HG03571 (cell line): Measurements from ENCODE around the gene ULK4.

Source experiments
- ATAC-seq: cut with Tn5 transposase; IDR thresholded peaks from one replicate; pipeline ENCODE4 v1.9.1; 2021; ENCODE audit not compliant: unreplicated experiment

Gene ULK4

DNA sequence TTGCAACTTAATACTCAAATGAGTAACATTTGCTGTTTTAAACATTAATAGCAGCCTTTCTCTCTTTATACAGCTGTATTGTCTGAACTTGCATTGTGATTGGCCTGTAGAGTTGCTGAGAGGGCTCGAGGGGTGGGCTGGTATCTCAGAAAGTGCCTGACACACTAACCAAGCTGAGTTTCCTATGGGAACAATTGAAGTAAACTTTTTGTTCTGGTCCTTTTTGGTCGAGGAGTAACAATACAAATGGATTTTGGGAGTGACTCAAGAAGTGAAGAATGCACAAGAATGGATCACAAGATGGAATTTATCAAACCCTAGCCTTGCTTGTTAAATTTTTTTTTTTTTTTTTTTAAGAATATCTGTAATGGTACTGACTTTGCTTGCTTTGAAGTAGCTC is 722.3 kb downstream of the ULK4 start:
- no peak for ATAC-seq

DNA sequence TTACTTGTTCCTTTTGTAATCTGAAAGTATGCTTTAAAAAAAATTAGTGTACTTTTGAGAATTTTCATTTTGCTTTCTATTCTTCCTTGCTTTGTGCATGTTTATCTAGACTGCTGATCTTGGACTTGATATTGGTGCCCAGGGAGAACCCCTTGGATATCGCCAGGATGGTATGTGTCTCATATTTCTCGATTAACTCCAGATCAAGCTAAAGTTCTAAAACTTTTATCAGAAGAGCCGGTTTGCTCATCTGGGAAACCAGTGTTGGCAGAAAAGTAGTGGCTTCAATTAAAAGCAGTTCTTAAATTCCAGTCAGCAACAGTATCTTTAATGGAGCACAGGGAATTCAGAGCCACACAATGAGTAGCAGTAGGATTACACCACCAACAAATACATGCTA is 724.0 kb downstream of the ULK4 start:
- ATAC-seq: no peak

DNA sequence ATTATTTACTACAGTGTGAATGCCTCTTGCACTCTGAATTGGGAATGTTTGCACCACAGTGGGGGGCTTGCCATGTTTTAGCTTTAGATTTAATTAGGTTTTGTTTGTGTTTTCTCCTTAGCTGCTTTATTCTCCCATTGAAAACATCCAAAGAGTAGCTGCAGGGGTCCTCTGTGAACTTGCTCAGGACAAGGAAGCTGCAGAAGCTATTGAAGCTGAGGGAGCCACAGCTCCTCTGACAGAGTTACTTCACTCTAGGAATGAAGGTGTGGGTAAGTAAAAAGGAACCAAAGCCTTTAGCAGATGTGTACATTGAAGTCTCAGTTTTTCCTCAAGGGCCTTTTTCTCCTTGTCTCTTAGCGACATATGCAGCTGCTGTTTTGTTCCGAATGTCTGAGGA is 725.7 kb downstream of the ULK4 start:
- no peak for ATAC-seq

DNA sequence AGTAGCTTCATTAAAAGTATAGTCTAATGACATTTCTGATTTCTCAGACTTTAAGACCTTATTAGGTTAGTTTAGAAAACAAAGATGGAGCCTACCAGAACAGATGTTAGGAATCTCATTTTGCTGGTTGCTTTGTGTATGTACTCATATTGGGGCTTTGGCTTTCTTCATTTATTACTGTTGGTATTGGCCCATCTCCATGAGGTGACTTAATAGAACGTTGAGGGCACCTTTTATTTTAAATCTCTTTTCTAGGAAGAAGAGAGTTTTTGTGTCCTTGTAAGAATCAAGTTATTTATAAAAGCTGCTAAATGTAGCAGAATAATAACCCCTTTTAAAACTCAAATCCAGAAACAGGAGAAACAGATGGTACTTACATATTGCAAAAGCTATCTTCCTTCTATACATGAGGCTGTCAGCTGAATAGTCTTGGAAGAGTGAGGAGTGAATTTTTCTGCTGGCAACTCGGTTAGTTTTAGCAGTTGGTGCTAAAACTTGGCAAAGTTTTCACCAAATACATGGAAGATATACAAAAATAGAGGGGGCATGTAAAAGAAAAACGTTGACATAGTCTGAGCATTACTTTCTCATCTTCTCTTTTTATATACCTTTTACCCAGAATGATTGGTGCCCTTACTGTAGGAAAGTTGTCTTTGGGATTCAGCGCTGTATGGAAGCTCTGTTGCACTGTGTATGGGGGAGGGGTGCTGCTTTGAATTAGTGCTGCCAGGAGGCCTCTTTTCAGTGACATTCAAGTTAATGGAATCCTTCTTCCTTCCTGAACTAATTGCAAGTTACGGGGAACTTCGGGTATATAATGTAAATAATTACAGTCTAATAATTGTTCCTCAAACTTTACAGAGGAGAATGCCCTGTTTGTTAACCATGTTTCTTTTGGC is 726.8 kb downstream of the ULK4 start:
- ATAC-seq: no peak

DNA sequence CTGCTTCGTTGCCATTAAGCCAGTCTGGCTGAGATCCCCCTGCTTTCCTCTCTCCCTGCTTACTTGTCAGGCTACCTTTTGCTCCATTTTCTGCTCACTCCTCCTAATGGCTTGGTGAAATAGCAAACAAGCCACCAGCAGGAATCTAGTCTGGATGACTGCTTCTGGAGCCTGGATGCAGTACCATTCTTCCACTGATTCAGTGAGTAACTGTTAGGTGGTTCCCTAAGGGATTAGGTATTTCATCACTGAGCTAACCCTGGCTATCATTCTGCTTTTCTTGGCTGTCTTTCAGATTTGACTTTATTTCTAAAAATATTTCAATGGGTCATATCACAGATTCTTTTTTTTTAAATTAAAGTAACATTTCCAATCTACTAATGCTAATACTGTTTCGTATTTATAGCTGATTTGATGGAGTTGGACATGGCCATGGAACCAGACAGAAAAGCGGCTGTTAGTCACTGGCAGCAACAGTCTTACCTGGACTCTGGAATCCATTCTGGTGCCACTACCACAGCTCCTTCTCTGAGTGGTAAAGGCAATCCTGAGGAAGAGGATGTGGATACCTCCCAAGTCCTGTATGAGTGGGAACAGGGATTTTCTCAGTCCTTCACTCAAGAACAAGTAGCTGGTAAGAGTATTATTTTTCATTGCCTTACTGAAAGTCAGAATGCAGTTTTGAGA is 737.6 kb downstream of the ULK4 start:
- ATAC-seq: no peak

DNA sequence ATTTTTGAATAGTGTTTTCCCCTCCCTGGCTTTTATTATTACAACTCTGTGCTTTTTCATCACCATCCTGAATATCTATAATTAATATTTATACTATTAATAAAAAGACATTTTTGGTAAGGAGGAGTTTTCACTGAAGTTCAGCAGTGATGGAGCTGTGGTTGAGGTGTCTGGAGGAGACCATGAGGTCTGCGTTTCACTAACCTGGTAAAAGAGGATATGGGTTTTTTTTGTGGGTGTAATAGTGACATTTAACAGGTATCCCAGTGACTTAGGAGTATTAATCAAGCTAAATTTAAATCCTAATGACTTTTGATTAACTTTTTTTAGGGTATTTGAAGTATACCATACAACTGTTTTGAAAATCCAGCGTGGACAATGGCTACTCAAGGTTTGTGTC is 738.2 kb downstream of the ULK4 start:
- no peak for ATAC-seq

DNA sequence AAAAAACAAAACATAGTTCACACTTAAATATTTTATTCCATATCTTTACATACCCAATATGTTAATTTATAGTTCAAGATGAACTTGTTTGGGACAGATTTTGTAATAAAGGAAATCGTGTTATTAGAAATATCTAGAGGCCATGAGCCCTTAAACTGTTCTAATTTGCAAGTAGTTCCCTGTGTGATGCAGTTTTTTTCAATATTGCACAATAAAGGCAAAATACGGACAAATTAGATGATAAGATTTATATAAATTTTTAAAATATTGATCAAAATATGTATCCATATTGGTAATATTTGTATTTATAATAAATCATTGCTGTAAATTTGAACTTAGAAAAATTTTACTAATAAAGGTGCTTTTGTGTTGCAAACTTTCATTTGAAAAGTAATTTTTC is 738.8 kb downstream of the ULK4 start:
- no peak for ATAC-seq

DNA sequence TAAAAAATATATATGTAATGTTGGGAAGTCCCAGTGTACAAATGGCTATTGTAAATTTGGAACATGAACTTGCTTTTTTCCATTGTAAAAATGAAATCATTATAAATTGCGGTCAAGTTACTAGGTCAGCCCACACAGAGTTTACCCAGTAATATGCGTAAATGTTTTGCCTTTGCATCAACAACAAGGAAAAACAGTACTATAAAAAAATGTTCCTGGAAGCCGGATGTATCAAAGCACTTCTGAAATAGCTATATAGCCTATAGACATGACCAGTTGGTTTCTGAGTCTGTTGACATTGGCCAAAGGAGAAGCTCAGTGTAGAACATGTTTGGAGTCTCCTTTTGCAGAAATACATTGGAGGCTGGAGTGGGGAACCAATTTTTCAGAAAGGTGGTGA is 739.4 kb downstream of the ULK4 start:
- ATAC-seq: no peak

DNA sequence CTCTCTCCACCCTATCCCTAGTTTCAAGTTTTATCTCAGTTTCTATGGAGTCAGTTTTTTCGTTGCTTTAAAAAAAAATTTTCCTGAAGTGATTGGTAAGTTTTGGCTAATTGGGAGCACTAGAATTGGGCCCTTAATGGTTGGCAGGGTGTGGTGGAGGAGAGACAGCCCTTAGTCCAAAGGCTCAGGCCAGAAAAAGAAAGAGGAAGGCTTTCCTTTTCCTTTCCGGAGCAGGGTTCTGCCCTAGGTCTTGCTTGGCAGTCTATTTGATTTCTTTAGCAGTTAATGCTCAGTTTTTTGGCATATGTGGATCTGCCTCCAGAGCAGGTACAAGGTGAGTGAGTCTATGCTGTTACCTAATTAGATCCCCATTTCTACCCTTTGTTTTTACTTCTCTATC is 739.9 kb downstream of the ULK4 start:
- ATAC-seq: no peak

DNA sequence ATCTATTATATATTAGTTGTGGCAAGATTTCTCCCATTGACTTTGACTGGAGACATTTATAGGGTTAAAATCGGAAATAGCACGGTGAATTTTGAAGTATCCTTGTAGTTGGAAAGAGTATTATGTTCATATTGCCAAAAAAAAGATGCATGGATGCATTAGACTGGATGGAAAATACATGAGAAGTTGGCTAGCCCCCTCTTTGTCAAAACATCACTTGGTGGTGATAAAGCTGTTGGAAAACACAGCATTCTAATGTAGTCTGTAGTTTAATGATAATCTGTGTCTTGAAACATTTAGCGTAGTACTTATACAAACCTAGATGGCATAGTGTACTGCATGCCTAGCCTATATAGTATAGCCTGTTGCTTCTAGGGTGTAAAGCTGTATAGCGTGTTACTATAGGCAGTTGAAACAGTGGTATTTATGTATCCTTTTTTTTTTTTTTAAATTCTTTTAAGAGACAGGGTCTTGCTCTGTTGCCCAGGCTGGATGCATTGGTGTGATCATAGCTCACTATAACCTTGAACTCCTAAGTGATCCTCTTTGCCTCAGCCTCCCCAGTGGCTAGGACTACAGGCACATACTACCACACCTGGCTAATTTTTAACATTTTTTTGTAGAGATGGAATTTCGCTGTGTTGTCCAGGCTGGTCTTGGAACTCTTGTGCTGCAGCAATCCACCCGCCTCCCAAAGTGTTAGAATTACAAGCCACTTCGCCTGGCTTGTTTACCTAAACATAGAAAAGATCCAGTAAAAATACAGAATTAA is 740.8 kb downstream of the ULK4 start:
- ATAC-seq: no peak

DNA sequence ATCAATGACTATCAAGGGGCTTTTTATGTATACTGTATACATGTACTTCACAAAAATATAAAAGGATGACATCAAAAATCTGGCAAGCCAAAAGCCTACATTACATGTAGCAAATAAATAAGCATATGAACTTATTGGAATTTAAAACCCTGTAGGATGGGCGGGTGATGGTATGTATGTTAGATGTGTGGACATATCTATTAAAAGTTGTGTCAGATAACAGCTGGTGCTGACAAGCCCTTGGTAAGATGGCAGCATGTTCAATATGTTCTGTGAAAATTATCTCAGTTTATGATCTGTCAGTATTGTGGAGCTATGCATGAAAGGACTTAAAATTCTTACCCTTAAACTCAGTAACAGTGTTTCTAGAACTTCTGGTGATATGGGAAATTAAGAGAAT is 742.5 kb downstream of the ULK4 start:
- no peak for ATAC-seq

DNA sequence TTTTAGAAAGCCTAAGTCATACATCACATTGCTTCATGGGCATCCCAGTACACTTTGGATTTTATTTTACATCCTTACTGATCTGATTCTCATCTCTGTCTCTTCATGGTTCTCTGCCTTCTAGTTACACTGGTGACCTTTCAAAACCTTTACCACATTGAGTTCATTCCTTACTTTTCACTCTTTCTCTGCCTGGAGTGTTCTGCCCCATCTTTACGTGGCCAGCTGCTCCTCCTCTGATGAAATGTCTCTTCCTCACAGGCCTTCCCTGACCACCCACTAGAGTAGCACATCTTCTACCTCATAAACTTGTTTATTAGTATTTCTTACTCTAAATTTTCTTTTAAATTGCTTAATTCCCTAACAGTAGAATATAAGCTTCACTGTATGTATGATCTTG is 744.9 kb downstream of the ULK4 start:
- no peak for ATAC-seq

DNA sequence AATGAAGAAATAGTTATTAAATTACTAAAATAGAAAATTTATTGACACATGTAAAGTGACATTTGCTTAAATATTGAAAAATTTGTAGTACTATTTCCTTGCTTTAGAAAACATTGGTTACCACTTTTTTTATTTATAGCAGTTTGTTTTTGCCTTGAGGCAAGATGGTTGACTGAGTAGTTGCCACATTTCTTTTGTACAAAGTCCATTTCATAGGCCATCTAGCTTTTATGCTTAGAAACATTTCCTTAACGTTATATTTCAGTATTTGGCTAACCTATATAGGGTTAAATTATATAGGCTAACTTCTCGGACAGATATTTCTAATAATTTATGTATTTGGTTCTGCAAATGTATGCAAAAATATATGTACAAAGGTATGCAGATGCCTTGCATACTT is 745.5 kb downstream of the ULK4 start:
- no peak for ATAC-seq

DNA sequence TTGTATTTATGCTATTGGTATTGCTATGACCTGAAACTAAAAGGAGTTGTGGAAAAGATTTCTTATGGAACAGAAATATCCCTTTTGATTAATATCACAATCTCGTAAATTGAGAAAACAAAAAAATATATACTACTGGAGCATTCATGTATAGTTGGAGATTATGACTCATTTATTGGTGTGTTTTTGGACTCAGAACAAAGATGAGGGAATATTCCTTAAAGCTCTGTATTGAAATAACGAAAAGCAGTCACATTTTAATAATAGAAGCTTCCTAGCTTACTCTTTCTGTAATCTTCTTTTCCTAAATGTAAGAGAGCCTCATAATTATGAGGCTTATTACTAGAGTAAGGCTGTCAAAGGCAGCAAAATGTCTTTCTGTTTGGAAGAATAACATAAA is 748.3 kb downstream of the ULK4 start:
- no peak for ATAC-seq

DNA sequence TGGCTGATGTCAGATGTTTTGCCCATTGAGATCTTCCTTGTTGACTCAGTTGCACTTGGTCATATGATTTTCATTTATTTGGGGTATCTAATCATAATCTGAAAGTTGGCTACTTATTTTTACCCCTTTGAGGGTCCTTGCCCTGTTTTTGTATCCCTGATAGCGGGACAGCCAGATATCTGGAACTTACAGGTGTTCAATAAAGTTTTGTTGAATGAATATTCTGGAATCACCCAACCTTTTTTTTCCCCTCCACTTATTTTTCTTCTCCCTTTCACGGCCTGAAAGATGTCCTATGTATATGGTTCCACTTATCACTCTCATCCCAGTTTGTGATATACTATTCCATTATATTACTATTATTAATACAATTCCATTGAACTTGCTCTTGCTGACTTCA is 749.8 kb downstream of the ULK4 start:
- ATAC-seq: no peak

DNA sequence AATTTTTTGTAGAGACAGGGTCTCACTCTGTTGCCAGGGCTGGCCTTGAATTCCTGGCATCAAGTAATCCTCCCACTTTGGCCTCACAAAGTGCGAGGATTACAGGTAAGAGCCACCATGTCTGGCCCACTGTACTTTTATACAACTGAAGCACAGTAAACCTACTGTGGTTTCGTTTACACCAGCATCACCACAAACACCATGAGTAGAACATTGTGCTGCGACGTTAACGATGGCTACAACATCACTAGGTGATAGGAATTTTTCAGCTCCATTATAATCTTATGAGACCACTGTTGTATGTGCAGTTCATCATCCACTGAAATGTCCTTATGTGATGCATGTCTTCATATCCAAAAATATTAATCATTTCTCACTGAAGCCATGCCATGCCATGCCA is 750.9 kb downstream of the ULK4 start:
- ATAC-seq: no peak

DNA sequence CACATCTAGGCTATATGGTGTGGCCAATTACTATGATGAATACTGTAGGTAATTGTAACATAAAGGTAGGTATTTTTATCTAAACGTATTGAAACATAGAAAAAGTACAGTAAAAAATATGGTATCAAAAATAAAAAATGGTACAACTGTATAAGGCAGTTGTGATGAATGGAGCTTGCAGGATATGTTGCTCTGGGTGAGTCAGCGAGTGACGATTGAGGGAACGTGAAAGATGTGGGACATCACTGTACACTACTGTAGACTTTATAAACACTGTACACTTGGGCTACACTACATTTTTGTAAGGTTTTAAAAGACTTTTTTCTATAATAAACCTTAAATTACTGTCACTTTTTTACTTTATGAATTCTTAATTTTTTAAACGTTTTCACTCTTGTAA is 752.3 kb downstream of the ULK4 start:
- no peak for ATAC-seq

DNA sequence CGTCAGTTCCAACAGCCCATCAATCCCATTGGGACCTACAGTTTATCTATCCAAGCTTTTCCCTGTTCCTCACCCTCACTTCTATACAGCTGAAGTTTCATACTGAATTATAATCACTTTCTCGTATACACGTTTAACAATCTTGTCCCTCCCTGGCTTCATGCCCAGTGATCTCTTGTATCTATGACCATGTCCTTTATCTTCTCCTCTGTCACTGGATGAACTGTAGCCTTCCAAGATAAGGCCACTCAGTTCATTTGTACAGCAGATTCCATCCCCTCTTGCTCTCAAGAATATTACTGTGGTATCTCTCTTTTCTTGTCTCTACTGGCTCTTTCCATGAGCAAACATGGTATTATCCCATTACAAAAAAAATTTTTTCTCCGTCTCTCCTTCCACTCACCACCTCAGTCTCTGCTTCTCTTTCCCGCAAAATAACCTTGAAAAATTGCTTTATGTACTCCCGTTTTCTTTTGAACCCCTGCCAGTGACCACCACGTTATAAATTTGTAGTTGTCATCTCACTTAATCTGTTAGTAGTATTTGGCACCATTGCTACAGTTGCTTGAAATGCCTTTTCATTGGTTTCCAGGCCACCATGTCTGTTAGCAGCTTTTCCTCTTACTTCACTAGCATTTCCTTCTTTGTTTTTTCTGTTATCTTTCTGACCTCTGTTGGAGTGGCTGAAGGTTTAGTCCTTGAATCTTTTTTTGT is 753.2 kb downstream of the ULK4 start:
- no peak for ATAC-seq

DNA sequence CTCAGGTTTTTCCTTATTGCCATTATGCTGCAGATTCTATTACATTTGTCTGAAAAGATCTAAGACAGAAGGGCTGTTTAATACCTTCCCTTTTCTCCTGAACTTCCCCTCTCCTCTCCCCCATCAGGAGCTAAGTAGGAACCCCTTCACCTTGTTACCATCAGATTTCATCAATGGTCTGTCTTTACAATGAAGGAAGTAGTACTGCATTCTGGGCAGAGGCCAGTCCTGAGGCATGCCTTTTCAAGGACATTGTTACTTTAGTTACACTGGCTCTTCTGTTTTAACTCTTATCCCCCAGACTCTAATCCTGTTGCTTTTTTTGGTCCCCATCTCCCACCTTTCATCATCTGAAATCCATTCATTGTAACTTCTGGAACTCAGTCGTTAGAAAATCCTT is 754.5 kb downstream of the ULK4 start:
- ATAC-seq: no peak

DNA sequence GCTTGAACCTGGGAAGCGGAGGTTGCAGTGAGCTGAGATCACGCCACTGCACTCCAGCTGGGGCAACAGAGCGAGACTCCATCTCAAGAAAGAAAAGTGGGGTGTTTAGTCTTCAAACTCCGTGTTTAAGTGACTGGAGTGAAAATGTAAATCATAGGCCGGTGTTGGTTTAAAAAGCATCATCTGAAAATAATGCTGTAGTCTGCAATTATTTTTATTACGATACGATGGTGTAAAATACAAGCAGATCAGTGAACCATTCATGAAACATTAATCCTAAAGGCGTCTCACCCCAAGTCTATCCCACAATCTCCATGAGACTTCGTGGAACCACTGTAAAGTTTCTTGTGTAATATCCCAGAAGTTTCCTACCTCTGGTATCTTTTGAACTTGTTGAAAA is 756.3 kb downstream of the ULK4 start:
- ATAC-seq: no peak

DNA sequence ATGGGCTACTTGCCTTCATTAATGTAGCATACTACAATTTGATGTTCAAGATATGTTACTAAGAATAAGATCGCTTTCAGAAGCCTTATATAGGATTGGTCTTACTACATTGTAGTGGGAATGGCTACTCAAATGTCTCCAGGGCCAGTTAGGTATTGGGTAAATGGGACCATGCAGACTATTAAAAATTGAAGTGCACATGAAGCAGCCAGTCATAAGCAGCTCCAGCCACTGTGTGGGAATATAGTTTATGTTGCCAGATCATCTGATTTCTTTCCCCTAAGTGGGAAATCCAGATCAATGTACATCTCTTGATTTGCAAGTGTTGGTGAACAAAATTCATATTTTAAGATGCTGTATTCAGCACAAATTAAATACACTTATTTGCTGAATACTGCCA is 757.5 kb downstream of the ULK4 start:
- no peak for ATAC-seq
